ENCODE data around the gene APOBEC3G. TPM values are rescaled to one million over a fixed set of nuclear protein-coding genes. Genes with fewer than 3 reads are reported as not detected.
"Not testable (repeated sequence)": the region's sequence is repeated elsewhere in the genome, so short reads cannot be mapped to it uniquely, and the experiment has no call there.

Gene APOBEC3G
- total and polyA plus RNA-seq, 2 of the 13 experiments (the other 11 are each of a cell fraction or from before 2014, with no cell fraction given), result 3.2 to 4.1 TPM

DNA sequence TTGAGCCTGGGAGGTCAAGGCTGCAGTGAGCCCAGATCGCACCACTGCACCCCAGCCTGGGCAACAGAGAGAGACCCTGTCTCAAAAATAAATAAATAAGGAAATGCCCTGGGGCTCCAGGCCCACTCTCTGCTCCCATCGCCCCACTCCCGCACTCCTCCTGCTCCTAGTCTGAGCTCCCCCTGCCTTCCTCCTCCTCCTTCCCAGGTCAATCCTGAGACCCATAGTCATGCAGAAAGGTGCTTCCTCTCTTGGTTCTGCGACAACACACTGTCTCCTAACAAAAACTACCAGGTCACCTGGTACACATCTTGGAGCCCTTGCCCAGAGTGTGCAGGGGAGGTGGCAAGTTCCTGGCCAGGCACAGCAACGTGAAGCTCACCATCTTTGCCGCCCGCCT lies 6.9 kb upstream of the APOBEC3G start:
- intact Hi-C loops (cut with micrococcal nuclease; ENCODE audit: unreplicated experiment), result no loop called here
- H3K4me1 ChIP-seq (ENCODE audit: insufficient read depth, low read length), result peaks cover 10% of the 10 kb centered on the region
- ATAC-seq (no peak), DNase-seq (ENCODE audit: low spot score) (no peak), FAIRE-seq (no peak)
- BruUV-seq (replicated peaks), result no TSS peak
- TF ChIP-seq NFKB2 (CRISPR knock-in tag; IDR thresholded peaks at IDR 0.05; ENCODE audit: borderline replicate concordance) (no peak), REL (CRISPR knock-in tag; conservative IDR thresholded peaks at IDR 0.05) (no peak), PRPF4 (IDR thresholded peaks at IDR 0.05; ENCODE audit: low read depth, low read length, poor library complexity, severe bottlenecking) (no peak), POGZ (CRISPR knock-in tag; IDR thresholded peaks at IDR 0.05) (no peak)
- TF ChIP-seq, protein P1, sequence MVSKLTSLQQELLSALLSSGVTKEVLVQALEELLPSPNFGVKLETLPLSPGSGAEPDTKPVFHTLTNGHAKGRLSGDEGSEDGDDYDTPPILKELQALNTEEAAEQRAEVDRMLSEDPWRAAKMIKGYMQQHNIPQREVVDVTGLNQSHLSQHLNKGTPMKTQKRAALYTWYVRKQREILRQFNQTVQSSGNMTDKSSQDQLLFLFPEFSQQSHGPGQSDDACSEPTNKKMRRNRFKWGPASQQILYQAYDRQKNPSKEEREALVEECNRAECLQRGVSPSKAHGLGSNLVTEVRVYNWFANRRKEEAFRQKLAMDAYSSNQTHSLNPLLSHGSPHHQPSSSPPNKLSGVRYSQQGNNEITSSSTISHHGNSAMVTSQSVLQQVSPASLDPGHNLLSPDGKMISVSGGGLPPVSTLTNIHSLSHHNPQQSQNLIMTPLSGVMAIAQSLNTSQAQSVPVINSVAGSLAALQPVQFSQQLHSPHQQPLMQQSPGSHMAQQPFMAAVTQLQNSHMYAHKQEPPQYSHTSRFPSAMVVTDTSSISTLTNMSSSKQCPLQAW (CRISPR knock-in tag; IDR thresholded peaks at IDR 0.05), result no peak
- TF ChIP-seq, protein P2, sequence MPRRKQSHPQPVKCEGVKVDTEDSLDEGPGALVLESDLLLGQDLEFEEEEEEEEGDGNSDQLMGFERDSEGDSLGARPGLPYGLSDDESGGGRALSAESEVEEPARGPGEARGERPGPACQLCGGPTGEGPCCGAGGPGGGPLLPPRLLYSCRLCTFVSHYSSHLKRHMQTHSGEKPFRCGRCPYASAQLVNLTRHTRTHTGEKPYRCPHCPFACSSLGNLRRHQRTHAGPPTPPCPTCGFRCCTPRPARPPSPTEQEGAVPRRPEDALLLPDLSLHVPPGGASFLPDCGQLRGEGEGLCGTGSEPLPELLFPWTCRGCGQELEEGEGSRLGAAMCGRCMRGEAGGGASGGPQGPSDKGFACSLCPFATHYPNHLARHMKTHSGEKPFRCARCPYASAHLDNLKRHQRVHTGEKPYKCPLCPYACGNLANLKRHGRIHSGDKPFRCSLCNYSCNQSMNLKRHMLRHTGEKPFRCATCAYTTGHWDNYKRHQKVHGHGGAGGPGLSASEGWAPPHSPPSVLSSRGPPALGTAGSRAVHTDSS (CRISPR knock-in tag; conservative IDR thresholded peaks at IDR 0.05), result no peak
- TF ChIP-seq, protein P3, sequence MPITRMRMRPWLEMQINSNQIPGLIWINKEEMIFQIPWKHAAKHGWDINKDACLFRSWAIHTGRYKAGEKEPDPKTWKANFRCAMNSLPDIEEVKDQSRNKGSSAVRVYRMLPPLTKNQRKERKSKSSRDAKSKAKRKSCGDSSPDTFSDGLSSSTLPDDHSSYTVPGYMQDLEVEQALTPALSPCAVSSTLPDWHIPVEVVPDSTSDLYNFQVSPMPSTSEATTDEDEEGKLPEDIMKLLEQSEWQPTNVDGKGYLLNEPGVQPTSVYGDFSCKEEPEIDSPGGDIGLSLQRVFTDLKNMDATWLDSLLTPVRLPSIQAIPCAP (CRISPR knock-in tag; IDR thresholded peaks at IDR 0.05; ENCODE audit: low read depth), result no peak
- H3K9ac ChIP-seq (ENCODE audit: insufficient read depth, low read depth, low read length), result no peak overlapping the region
- in situ Hi-C loops (cut with HindIII; ENCODE audit: extremely low pct_ligation_motif_present, low pct_unique_long_range_greater_than_20kb), result no loop called here
- CTCF ChIA-PET (ENCODE audit: low intra/inter-chr PET ratio, low total read pairs), result no interaction called here
- no peaks in the 10 kb centered on the region for H3K79me2 ChIP-seq (ENCODE audit: insufficient read depth, low read length)
- H2AFZ ChIP-seq (ENCODE audit: low read length), result no peak overlapping the region
- peaks cover 0 to 10% of the 10 kb centered on the region in 2 experiments; a peak in 3 of 5 replicates for H3K27me3 ChIP-seq (ENCODE audit: control insufficient read depth in 1 of 2, insufficient read depth in 2 of 2, low read length in 2 of 2)
- POLR2A ChIA-PET, result no interaction called here
- no peaks in the 10 kb centered on the region for H3K9me3 ChIP-seq (ENCODE audit: low read length)
- H3K27ac ChIP-seq (ENCODE audit: extremely low read length, insufficient read depth, low read length), result no peak overlapping the region
- no peaks in the 10 kb centered on the region for H3K36me3 ChIP-seq (replicated peaks in 1 of 2; ENCODE audit: control insufficient read depth in 1 of 2, insufficient read depth in 2 of 2, low read length in 2 of 2)
- 72% methylated on average over 7 of the region's 7 CpGs for WGBS (ENCODE audit: low lambda C conversion rate)
- H4K20me1 ChIP-seq (ENCODE audit: insufficient read depth, low read length), result no peaks in the 10 kb centered on the region
- H3K4me2 ChIP-seq (ENCODE audit: low read depth, low read length), result no peak overlapping the region
- H3K4me3 ChIP-seq (replicated peaks in 1 of 3; ENCODE audit: insufficient read depth in 1 of 3, low read depth in 2 of 3, low read length in 3 of 3), result no peak overlapping the region

DNA sequence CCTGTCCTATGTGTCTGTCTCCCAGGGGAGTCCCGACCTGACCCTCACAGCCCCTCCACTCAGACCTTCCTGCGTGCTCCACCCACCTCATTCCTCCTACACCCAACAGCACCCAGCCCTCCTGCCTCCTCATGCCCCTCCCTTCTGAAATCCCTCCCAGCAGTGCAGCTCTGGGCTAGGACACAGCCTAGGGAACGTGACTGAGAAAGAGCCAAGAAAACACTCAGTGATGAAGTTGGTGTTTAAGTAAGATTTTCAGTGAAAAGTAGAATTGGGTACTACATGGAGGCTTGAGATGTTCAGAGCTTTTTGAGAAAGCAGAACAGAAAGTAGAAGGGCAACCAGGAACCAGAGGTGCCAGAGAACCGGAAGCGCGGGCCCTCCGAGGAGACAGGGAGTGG lies 4.5 kb upstream of the APOBEC3G start:
- H3K9me3 ChIP-seq (ENCODE audit: low read length); intact Hi-C loops (cut with micrococcal nuclease; ENCODE audit: unreplicated experiment); H3K79me2 ChIP-seq (ENCODE audit: insufficient read depth, low read length); H3K27ac ChIP-seq (ENCODE audit: extremely low read length, insufficient read depth, low read length); ATAC-seq; BruUV-seq (replicated peaks); H3K9ac ChIP-seq (ENCODE audit: insufficient read depth, low read depth, low read length); POLR2A ChIA-PET; CTCF ChIA-PET (ENCODE audit: low intra/inter-chr PET ratio, low total read pairs); DNase-seq (ENCODE audit: low spot score); H3K4me3 ChIP-seq (replicated peaks in 1 of 3; ENCODE audit: insufficient read depth in 1 of 3, low read depth in 2 of 3, low read length in 3 of 3); H3K27me3 ChIP-seq (ENCODE audit: control insufficient read depth in 1 of 2, insufficient read depth in 2 of 2, low read length in 2 of 2); FAIRE-seq; H3K36me3 ChIP-seq (replicated peaks in 1 of 2; ENCODE audit: control insufficient read depth in 1 of 2, insufficient read depth in 2 of 2, low read length in 2 of 2); H3K4me2 ChIP-seq (ENCODE audit: low read depth, low read length); H4K20me1 ChIP-seq (ENCODE audit: insufficient read depth, low read length); in situ Hi-C loops (cut with HindIII; ENCODE audit: extremely low pct_ligation_motif_present, low pct_unique_long_range_greater_than_20kb); H2AFZ ChIP-seq (ENCODE audit: low read length): not testable (repeated sequence)
- H3K4me1 ChIP-seq (ENCODE audit: insufficient read depth, low read length), result peaks cover 14% of the 10 kb centered on the region
- 48% methylated on average over 6 of the region's 7 CpGs for WGBS (ENCODE audit: low lambda C conversion rate)

All from HepG2 (cell line).